HEK293 (cell line): Measurements from ENCODE around the gene YWHAB.
A peak's percentile ranks its signal among the peaks of the same experiment; 100 is the strongest.

Source experiments
- CTCF ChIA-PET: fragments of 350-600 bp; formaldehyde crosslinking; extraction: SDS; loops from one replicate; lab custom pipeline; 2021; ENCODE audit warnings: antibody characterized with exemption; lab: Yijun Ruan, JAX
- POLR2A ChIA-PET: fragments of 300-600 bp; formaldehyde crosslinking; extraction: SDS; loops from one replicate; lab custom pipeline; 2020; ENCODE audit warnings: antibody characterized with exemption, inconsistent platforms; lab: Yijun Ruan, JAX
- H3K27ac ChIP-seq: fragments of 200-500 bp; sonication (Bioruptor generic); 2 replicates; pipeline ENCODE4 v1.5.1; 2014; ENCODE audit warnings: low read depth, low read length, control low read depth, inconsistent platforms; ENCODE audit errors: extremely low read depth
- H3K36me3 ChIP-seq, 2 experiments: fragments of 200-500 bp in 1 of 2; sonication (Bioruptor generic) in 1 of 2; 1 replicate in 1 of 2; 2 replicates in 1 of 2; pipeline ENCODE4 v1.5.1; 2014 to 2017; ENCODE audit warnings: inconsistent platforms in 2 of 2, low read length in 2 of 2; ENCODE audit not compliant: control insufficient read depth in 2 of 2, insufficient read depth in 1 of 2
- H3K4me1 ChIP-seq: fragments of 200-500 bp; sonication (Bioruptor generic); 2 replicates; pipeline ENCODE4 v1.5.1; 2014; ENCODE audit warnings: mild to moderate bottlenecking, low read length, inconsistent platforms; ENCODE audit not compliant: control insufficient read depth, insufficient read depth
- H3K4me3 ChIP-seq: 2 replicates; pipeline ENCODE4 v1.5.1; 2011; ENCODE audit warnings: low read depth, mild to moderate bottlenecking, control low read depth, low read length, moderate library complexity
- H3K9me3 ChIP-seq: fragments of 200-500 bp; sonication (Bioruptor generic); 2 replicates; pipeline ENCODE4 v1.5.1; 2014; ENCODE audit warnings: low read depth, low read length, inconsistent platforms; ENCODE audit not compliant: control insufficient read depth, insufficient read depth
- CTCF ChIP-seq: fragments of 450-650 bp; formaldehyde crosslinking; IDR thresholded peaks from 2 replicates; pipeline ENCODE4 v1.5.1; 2016; ENCODE audit warnings: missing biosample characterization, missing genetic modification characterization
- EGR2 ChIP-seq: fragments of 450-650 bp; formaldehyde crosslinking; IDR thresholded peaks from 2 replicates; pipeline ENCODE4 v1.5.1; 2016; ENCODE audit warnings: low read depth, missing biosample characterization, missing genetic modification characterization
- GFI1B ChIP-seq: fragments of 450-650 bp; formaldehyde crosslinking; IDR thresholded peaks from 2 replicates; pipeline ENCODE4 v1.5.1; 2016; ENCODE audit warnings: missing biosample characterization, missing genetic modification characterization
- GLI4 ChIP-seq: fragments of 450-650 bp; formaldehyde crosslinking; IDR thresholded peaks from 2 replicates; pipeline ENCODE4 v1.5.1; 2016; ENCODE audit warnings: missing biosample characterization, missing genetic modification characterization
- REST ChIP-seq: fragments of 450-650 bp; formaldehyde crosslinking; IDR thresholded peaks from 2 replicates; pipeline ENCODE4 v1.5.1; 2016; ENCODE audit warnings: missing biosample characterization, missing genetic modification characterization
- SP2 ChIP-seq: fragments of 450-650 bp; formaldehyde crosslinking; IDR thresholded peaks from 2 replicates; pipeline ENCODE4 v1.5.1; 2016; ENCODE audit warnings: missing biosample characterization, missing genetic modification characterization
- ZBTB26 ChIP-seq: fragments of 450-650 bp; formaldehyde crosslinking; optimal IDR thresholded peaks from 2 replicates; pipeline ENCODE3; 2016; ENCODE audit warnings: missing biosample characterization, mild to moderate bottlenecking, missing genetic modification characterization
- ZBTB44 ChIP-seq: fragments of 450-650 bp; IDR thresholded peaks from 2 replicates; pipeline ENCODE4 v1.5.1; 2018; ENCODE audit warnings: missing biosample characterization, mild to moderate bottlenecking, missing genetic modification characterization
- ZBTB8A ChIP-seq: fragments of 450-650 bp; formaldehyde crosslinking; IDR thresholded peaks from 2 replicates; pipeline ENCODE4 v1.5.1; 2016; ENCODE audit warnings: missing biosample characterization, missing genetic modification characterization
- ZNF112 ChIP-seq: fragments of 450-650 bp; formaldehyde crosslinking; IDR thresholded peaks from 2 replicates; pipeline ENCODE4 v1.5.0; 2017; ENCODE audit warnings: missing biosample characterization, missing genetic modification characterization
- ZNF114 ChIP-seq: fragments of 450-650 bp; formaldehyde crosslinking; IDR thresholded peaks from 2 replicates; pipeline ENCODE4 v1.5.0; 2017; ENCODE audit warnings: missing biosample characterization, missing genetic modification characterization
- ZNF132 ChIP-seq: fragments of 450-650 bp; formaldehyde crosslinking; IDR thresholded peaks from 2 replicates; pipeline ENCODE4 v1.5.1; 2017; ENCODE audit warnings: missing biosample characterization, missing genetic modification characterization, borderline replicate concordance
- ZNF138 ChIP-seq: fragments of 450-650 bp; formaldehyde crosslinking; IDR thresholded peaks from 2 replicates; pipeline ENCODE4 v1.5.1; 2016; ENCODE audit warnings: missing biosample characterization, missing genetic modification characterization, borderline replicate concordance
- ZNF146 ChIP-seq: fragments of 450-650 bp; formaldehyde crosslinking; IDR thresholded peaks from 2 replicates; pipeline ENCODE4 v1.5.1; 2016; ENCODE audit warnings: missing biosample characterization, missing genetic modification characterization
- ZNF302 ChIP-seq: fragments of 450-650 bp; formaldehyde crosslinking; IDR thresholded peaks from 2 replicates; pipeline ENCODE4 v1.5.1; 2016; ENCODE audit warnings: missing biosample characterization, missing genetic modification characterization, low read depth
- ZNF341 ChIP-seq: fragments of 450-650 bp; formaldehyde crosslinking; IDR thresholded peaks from 2 replicates; pipeline ENCODE4; 2016; ENCODE audit warnings: low read depth, missing biosample characterization, missing genetic modification characterization
- ZNF416 ChIP-seq: fragments of 450-650 bp; formaldehyde crosslinking; IDR thresholded peaks from 2 replicates; pipeline ENCODE4 v1.5.1; 2016; ENCODE audit warnings: missing biosample characterization, missing genetic modification characterization
- ZNF449 ChIP-seq: fragments of 450-650 bp; formaldehyde crosslinking; IDR thresholded peaks from 2 replicates; pipeline ENCODE4 v1.5.1; 2017; ENCODE audit warnings: missing biosample characterization, mild to moderate bottlenecking, missing genetic modification characterization, moderate library complexity
- ZNF473 ChIP-seq: fragments of 450-650 bp; formaldehyde crosslinking; IDR thresholded peaks from 2 replicates; pipeline ENCODE4 v1.5.1; 2017; ENCODE audit warnings: missing biosample characterization, missing genetic modification characterization
- ZNF549 ChIP-seq: fragments of 450-650 bp; IDR thresholded peaks from 2 replicates; pipeline ENCODE4 v1.5.1; 2018; ENCODE audit warnings: missing biosample characterization, missing genetic modification characterization, mild to moderate bottlenecking, inconsistent platforms, moderate library complexity
- ZNF600 ChIP-seq: fragments of 450-650 bp; formaldehyde crosslinking; IDR thresholded peaks from 2 replicates; pipeline ENCODE4 v1.5.1; 2016; ENCODE audit warnings: missing biosample characterization, missing genetic modification characterization
- ZNF629 ChIP-seq: fragments of 450-650 bp; formaldehyde crosslinking; IDR thresholded peaks from 2 replicates; pipeline ENCODE4 v1.5.1; 2017; ENCODE audit warnings: missing biosample characterization, missing genetic modification characterization
- ZNF639 ChIP-seq: fragments of 450-650 bp; formaldehyde crosslinking; IDR thresholded peaks from 2 replicates; pipeline ENCODE4 v1.5.1; 2016; ENCODE audit warnings: missing biosample characterization, missing genetic modification characterization
- ZNF654 ChIP-seq: fragments of 450-650 bp; formaldehyde crosslinking; IDR thresholded peaks from 2 replicates; pipeline ENCODE4 v1.5.1; 2016; ENCODE audit warnings: low read depth, missing biosample characterization, missing genetic modification characterization
- ZNF677 ChIP-seq: fragments of 450-650 bp; IDR thresholded peaks from 2 replicates; pipeline ENCODE4 v1.5.0; 2018; ENCODE audit warnings: missing biosample characterization, mild to moderate bottlenecking, missing genetic modification characterization, moderate library complexity
- ZNF785 ChIP-seq: fragments of 450-650 bp; formaldehyde crosslinking; IDR thresholded peaks from 2 replicates; pipeline ENCODE4 v1.5.1; 2016; ENCODE audit warnings: missing biosample characterization, missing genetic modification characterization
- ZSCAN16 ChIP-seq: fragments of 450-650 bp; formaldehyde crosslinking; IDR thresholded peaks from 2 replicates; pipeline ENCODE4 v1.5.1; 2016; ENCODE audit warnings: missing biosample characterization, missing genetic modification characterization
- ZXDB ChIP-seq: fragments of 450-650 bp; formaldehyde crosslinking; IDR thresholded peaks from 2 replicates; pipeline ENCODE4 v1.5.1; 2016; ENCODE audit warnings: missing biosample characterization, missing genetic modification characterization

The YWHAB gene

GRCh38 chr20:44911264-44911921, 25.9 kb downstream of the YWHAB start:
- H3K4me3 ChIP-seq, result no peak overlapping the region
- no peak overlapping the region for H3K27ac ChIP-seq
- H3K36me3 ChIP-seq, result peaks cover 4 to 66% of the 10 kb centered on the region in 2 experiments
- ChIA-PET CTCF (interaction anchor here (0.7 to 1.4 kb wide), 3 partner anchors 67 to 433 kb away, joined by 3 read pairs; no protein-coding TSS in a partner anchor), POLR2A (no interaction called here)
- H3K4me1 ChIP-seq, result no peaks in the 10 kb centered on the region
- no peaks in the 10 kb centered on the region for H3K9me3 ChIP-seq
- TF ChIP-seq ZNF302 (tag by site-specific recombination) (no peak), ZNF132 (tag by site-specific recombination) (no peak), GFI1B (tag by site-specific recombination) (no peak), ZNF416 (tag by site-specific recombination) (no peak), GLI4 (tag by site-specific recombination) (no peak), ZNF639 (no peak), ZNF549 (tag by site-specific recombination) (no peak), ZNF473 (tag by site-specific recombination) (no peak), SP2 (tag by site-specific recombination) (peak; percentile 39), ZNF785 (tag by site-specific recombination) (no peak), REST (tag by site-specific recombination) (no peak), EGR2 (peak; percentile 28; the same call in 1 of the 2 replicates), ZBTB8A (tag by site-specific recombination) (no peak), ZNF112 (tag by site-specific recombination) (no peak), ZBTB44 (tag by site-specific recombination) (no peak), ZNF600 (tag by site-specific recombination) (peak; percentile 79), ZNF449 (tag by site-specific recombination) (no peak), ZNF146 (tag by site-specific recombination) (no peak), ZNF114 (tag by site-specific recombination) (no peak), ZNF677 (no peak), ZNF629 (no peak), ZNF138 (no peak), CTCF (tag by site-specific recombination) (peak; percentile 67), ZXDB (no peak), ZNF341 (tag by site-specific recombination) (no peak), ZBTB26 (tag by site-specific recombination) (no peak), ZSCAN16 (no peak), ZNF654 (tag by site-specific recombination) (peak; percentile 52)
